Body of pancreas (tissue), 4 donors: ENCODE data around the gene OR51B4. TPM values are rescaled to one million over a fixed set of nuclear protein-coding genes. Genes with fewer than 3 reads are reported as not detected.

ENCODE experiments used
- ATAC-seq: fragments of 150-250 bp; one replicate; pipeline ENCODE4 v1.9.1; 2016
- DNase-seq, 4 donors: peaks; one replicate each; pipeline ENCODE4 v3.0.0-alpha.2; 2019
- H3K27ac ChIP-seq, 4 donors: fragments of 200-600 bp; sonication (generic); 1 replicate in 3 of 4; 2 replicates in 1 of 4; pipeline versions ENCODE4 v1.5.1 to v1.6.1; 2016 to 2019; ENCODE audit warnings: mild to moderate bottlenecking in 1 of 4, mixed read lengths in 1 of 4, moderate library complexity in 1 of 4
- H3K27me3 ChIP-seq, 2 donors: fragments of 200-600 bp; sonication (generic); one replicate each; pipeline ENCODE4 v1.6.0; 2016; ENCODE audit warnings: mild to moderate bottlenecking in 1 of 2
- H3K36me3 ChIP-seq, 2 donors: fragments of 200-600 bp; sonication (generic); replicated peaks in 1 of 2; 2 replicates each; pipeline ENCODE4 v1.5.1; 2016; ENCODE audit warnings: low read depth in 2 of 2; ENCODE audit not compliant: insufficient read depth in 1 of 2
- H3K4me1 ChIP-seq: fragments of 200-600 bp; sonication (generic); one replicate; pipeline ENCODE4 v1.6.0; 2016
- H3K4me3 ChIP-seq, 2 donors: fragments of 200-600 bp; sonication (generic); 1 replicate in 1 of 2; 2 replicates in 1 of 2; pipeline ENCODE4 v1.5.1; 2016 to 2019
- H3K9me3 ChIP-seq, 3 donors: fragments of 200-600 bp; sonication (generic); 1 replicate in 2 of 3; 2 replicates in 1 of 3; pipeline ENCODE4 v1.5.1; 2016
- CTCF ChIP-seq, 7 experiments: fragments of 450-650 bp in 4 of 7; fragments of 200-600 bp in 3 of 7; sonication (generic) in 3 of 7; IDR thresholded peaks; one replicate each; pipeline ENCODE4 v1.5.1; 2016 to 2019; ENCODE audit warnings: antibody characterized with exemption in 7 of 7
- POLR2A ChIP-seq, 3 donors: fragments of 450-650 bp; IDR thresholded peaks; one replicate each; pipeline ENCODE4 v1.6.1; 2016; ENCODE audit warnings: antibody characterized with exemption in 3 of 3, mild to moderate bottlenecking in 2 of 3
- WGBS, 2 donors: methylation state at CpG; one replicate each; pipeline ENCODE4 v1.1.5; 2017; 5-methylcytosine and 5-hydroxymethylcytosine counted together
- intact Hi-C: fragments of 100-400 bp; cut with DNase I; formaldehyde crosslinking; loops from one replicate; pipeline ENCODE4 v1.15.1; 2023
- total RNA-seq, 2 donors: library from RNA; depleted of rRNA; stranded (reverse); fragments of >200 nt; gene quantifications; one replicate each; pipeline ENCODE4 v1.1.0, GENCODE V29; 2016

Gene OR51B4
- total RNA-seq: under 1 TPM; 0.52 to 0.66 TPM

GRCh38 chr11:5301846-5302245 is at the start of gene OR51B4:
OR51B4 (minus strand) TSS chr11:5301946; CDS start chr11:5301946, 0 bp downstream.
- intact Hi-C loops: no loop called here
- Histone ChIP-seq H3K4me3 (no peak within 1 kb of the TSS), H3K4me1 (no peaks in the 10 kb centered on the region), H3K9me3 (no peaks in the 10 kb centered on the region), H3K27me3 (no peaks in the 10 kb centered on the region), H3K27ac (no peak within 1 kb of the TSS), H3K36me3 (no peaks in the 10 kb centered on the region)
- DNase-seq (no peak), ATAC-seq (no peak)
- no peak for TF ChIP-seq POLR2A (IDR thresholded peaks at IDR 0.05)
- TF ChIP-seq CTCF (IDR thresholded peaks at IDR 0.05): no peak
- 69 to 83% methylated on average over 2 of the region's 2 CpGs for WGBS, 2 donors

- WGBS, 2 donors: 41 to 57% methylated on average over 1 of the region's 1 CpG
- TF ChIP-seq CTCF (IDR thresholded peaks at IDR 0.05) (no peak), POLR2A (IDR thresholded peaks at IDR 0.05) (no peak)
- Histone ChIP-seq H3K4me3 (no peak within 1 kb of the TSS), H3K9me3 (no peaks in the 10 kb centered on the region), H3K4me1 (no peaks in the 10 kb centered on the region), H3K36me3 (no peaks in the 10 kb centered on the region), H3K27ac (no peak within 1 kb of the TSS), H3K27me3 (no peaks in the 10 kb centered on the region)
- no peak for DNase-seq
- ATAC-seq: no peak
- intact Hi-C loops: no loop called here
These were observed 49.5 kb upstream of the OR51B4 start, which contains the start of gene OR51B6 for GRCh38 chr11:5351208-5351607. OR51B6 (plus strand) TSS chr11:5351508; CDS start chr11:5351508, 0 bp downstream.

GRCh38 chr11:5349550-5349949 is 47.8 kb upstream of the OR51B4 start:
- Histone ChIP-seq H3K27me3 (no peaks in the 10 kb centered on the region), H3K9me3 (no peaks in the 10 kb centered on the region), H3K4me3 (no peak overlapping the region), H3K27ac (no peak overlapping the region), H3K36me3 (no peaks in the 10 kb centered on the region), H3K4me1 (no peaks in the 10 kb centered on the region)
- ATAC-seq: no peak
- TF ChIP-seq POLR2A (IDR thresholded peaks at IDR 0.05): no peak
- no peak for TF ChIP-seq CTCF (IDR thresholded peaks at IDR 0.05)
- intact Hi-C loops: no loop called here
- 30 to 34% methylated on average over 1 of the region's 1 CpG for WGBS, 2 donors
- no peak for DNase-seq

- Histone ChIP-seq H3K27me3 (no peaks in the 10 kb centered on the region), H3K36me3 (no peaks in the 10 kb centered on the region), H3K27ac (no peak overlapping the region), H3K4me3 (no peak overlapping the region), H3K9me3 (no peaks in the 10 kb centered on the region), H3K4me1 (no peaks in the 10 kb centered on the region)
- WGBS, 2 donors: 18 to 20% methylated on average over 3 of the region's 3 CpGs
- ATAC-seq (no peak), DNase-seq (no peak)
- TF ChIP-seq POLR2A (IDR thresholded peaks at IDR 0.05) (no peak), CTCF (IDR thresholded peaks at IDR 0.05) (no peak)
- intact Hi-C loops: no loop called here
These were observed 46.9 kb upstream of the OR51B4 start for GRCh38 chr11:5348551-5349194.

- TF ChIP-seq CTCF (IDR thresholded peaks at IDR 0.05) (no peak), POLR2A (IDR thresholded peaks at IDR 0.05) (no peak)
- intact Hi-C loops: no loop called here
- DNase-seq: no peak
- Histone ChIP-seq H3K36me3 (no peaks in the 10 kb centered on the region), H3K27me3 (no peaks in the 10 kb centered on the region), H3K27ac (no peak overlapping the region), H3K9me3 (no peaks in the 10 kb centered on the region), H3K4me3 (no peak overlapping the region), H3K4me1 (no peaks in the 10 kb centered on the region)
- ATAC-seq: no peak
- 41 to 43% methylated on average over 3 of the region's 3 CpGs for WGBS, 2 donors
These were observed 44.1 kb upstream of the OR51B4 start for GRCh38 chr11:5345831-5346230.
